ENCODE data around the gene GGN. TPM values are rescaled to one million over a fixed set of nuclear protein-coding genes. Genes with fewer than 3 reads are reported as not detected.
A peak's percentile ranks its signal among the peaks of the same experiment; 100 is the strongest.

The GGN gene
- polyA plus RNA-seq, 1 donor (not counting 4 experiments of a cell fraction or from before 2014, with no cell fraction given), result not detected

DNA sequence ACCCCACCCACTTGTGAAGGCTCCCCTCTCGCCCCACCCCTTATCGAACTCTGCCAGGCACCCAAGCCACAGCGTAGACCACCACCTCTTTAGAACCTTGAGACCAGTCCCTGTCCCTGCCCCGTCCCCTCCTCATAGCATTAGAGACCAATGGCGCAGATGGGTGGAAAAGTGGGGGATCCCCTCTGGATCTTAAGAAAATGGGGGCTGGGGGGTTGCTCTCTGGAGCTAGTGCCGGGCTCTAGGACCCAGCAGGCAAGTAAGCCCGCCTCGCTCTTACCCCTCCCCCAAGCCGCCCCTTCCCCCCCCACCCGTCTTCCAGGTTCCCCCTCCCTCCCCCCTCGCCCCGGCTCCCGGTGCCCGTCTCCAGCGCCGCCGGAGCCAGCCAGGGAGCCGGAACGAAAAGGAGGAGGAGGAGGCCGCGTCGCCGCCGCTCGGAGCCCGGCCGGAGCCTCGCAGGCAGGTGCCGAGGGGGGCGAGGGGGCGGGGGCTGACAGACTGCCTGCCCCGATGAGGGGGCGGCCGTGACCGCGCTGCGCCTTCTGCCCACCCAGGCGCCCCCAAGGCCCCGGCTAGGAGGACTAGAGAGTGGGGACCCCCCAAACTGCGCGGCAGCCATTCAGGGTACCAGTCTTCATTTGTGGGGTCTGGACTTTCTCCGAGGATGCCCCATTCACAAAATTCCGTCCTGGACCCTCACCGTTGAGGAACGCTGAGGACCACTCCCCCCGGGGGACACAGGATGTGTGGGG lies 691 bp upstream of the GGN start, which contains the start of gene SPRED3:
SPRED3 (plus strand) TSS at position 349 of the 752 bp plus-strand sequence. CDS start 1,606 bp downstream, outside the sequence.
- Histone ChIP-seq H3K9me1 (ENCODE audit: control insufficient read depth, extremely low read depth, insufficient read depth, low read length) (peaks cover 2% of the 10 kb centered on the region), H3K9ac (ENCODE audit: control insufficient read depth, extremely low read depth, insufficient read depth, low read length) (peak within 1 kb of the TSS; percentile 71), H3K79me2 (ENCODE audit: control insufficient read depth, insufficient read depth, low read length) (peaks cover 4% of the 10 kb centered on the region), H2AFZ (ENCODE audit: control insufficient read depth, low read length) (peak within 1 kb of the TSS; percentile 70), H3K4me3 (ENCODE audit: control insufficient read depth in 2 of 3, extremely low read depth in 1 of 3, insufficient read depth in 2 of 3, low read depth in 1 of 3, low read length in 3 of 3) (peak within 1 kb of the TSS; percentile 67 to 88 (median 74)), H3K4me2 (ENCODE audit: control insufficient read depth, extremely low read depth, insufficient read depth, low read depth, low read length) (peak within 1 kb of the TSS; percentile 95), H3K9me3 (ENCODE audit: control insufficient read depth, low read depth, low read length) (no peaks in the 10 kb centered on the region), H3K4me1 (ENCODE audit: control insufficient read depth, extremely low read depth, insufficient read depth, low read length) (peaks cover 16% of the 10 kb centered on the region), H3K27me3 (ENCODE audit: control insufficient read depth, extremely low read depth, insufficient read depth, low read length) (no peaks in the 10 kb centered on the region), H3K36me3 (ENCODE audit: control insufficient read depth in 2 of 2, extremely low read depth in 1 of 2, insufficient read depth in 2 of 2, low read length in 2 of 2) (peaks cover 7 to 12% of the 10 kb centered on the region in 2 experiments), H3K27ac (ENCODE audit: control insufficient read depth, insufficient read depth, low read length) (peak within 1 kb of the TSS; percentile 61), H4K20me1 (ENCODE audit: control insufficient read depth, extremely low read depth, insufficient read depth, low read length) (peaks cover 7% of the 10 kb centered on the region)
- dilution Hi-C loops (cut with MboI; ENCODE audit: extremely low pct_ligation_motif_present, low sequenced_read_pairs), result no loop called here
- FAIRE-seq (no peak), DNase-seq (ENCODE audit: low read depth, low spot score) (no peak)
- TF ChIP-seq, protein P1, sequence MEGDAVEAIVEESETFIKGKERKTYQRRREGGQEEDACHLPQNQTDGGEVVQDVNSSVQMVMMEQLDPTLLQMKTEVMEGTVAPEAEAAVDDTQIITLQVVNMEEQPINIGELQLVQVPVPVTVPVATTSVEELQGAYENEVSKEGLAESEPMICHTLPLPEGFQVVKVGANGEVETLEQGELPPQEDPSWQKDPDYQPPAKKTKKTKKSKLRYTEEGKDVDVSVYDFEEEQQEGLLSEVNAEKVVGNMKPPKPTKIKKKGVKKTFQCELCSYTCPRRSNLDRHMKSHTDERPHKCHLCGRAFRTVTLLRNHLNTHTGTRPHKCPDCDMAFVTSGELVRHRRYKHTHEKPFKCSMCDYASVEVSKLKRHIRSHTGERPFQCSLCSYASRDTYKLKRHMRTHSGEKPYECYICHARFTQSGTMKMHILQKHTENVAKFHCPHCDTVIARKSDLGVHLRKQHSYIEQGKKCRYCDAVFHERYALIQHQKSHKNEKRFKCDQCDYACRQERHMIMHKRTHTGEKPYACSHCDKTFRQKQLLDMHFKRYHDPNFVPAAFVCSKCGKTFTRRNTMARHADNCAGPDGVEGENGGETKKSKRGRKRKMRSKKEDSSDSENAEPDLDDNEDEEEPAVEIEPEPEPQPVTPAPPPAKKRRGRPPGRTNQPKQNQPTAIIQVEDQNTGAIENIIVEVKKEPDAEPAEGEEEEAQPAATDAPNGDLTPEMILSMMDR (optimal IDR thresholded peaks at IDR 0.05 in 1 of 3, IDR thresholded peaks at IDR 0.05 in 1 of 3, conservative IDR thresholded peaks at IDR 0.05 in 1 of 3; ENCODE audit: extremely low read depth in 1 of 3, insufficient read depth in 2 of 3, low read length in 3 of 3), result no peak
- no peak for TF ChIP-seq EZH2 (IDR thresholded peaks at IDR 0.05; ENCODE audit: low read length)

DNA sequence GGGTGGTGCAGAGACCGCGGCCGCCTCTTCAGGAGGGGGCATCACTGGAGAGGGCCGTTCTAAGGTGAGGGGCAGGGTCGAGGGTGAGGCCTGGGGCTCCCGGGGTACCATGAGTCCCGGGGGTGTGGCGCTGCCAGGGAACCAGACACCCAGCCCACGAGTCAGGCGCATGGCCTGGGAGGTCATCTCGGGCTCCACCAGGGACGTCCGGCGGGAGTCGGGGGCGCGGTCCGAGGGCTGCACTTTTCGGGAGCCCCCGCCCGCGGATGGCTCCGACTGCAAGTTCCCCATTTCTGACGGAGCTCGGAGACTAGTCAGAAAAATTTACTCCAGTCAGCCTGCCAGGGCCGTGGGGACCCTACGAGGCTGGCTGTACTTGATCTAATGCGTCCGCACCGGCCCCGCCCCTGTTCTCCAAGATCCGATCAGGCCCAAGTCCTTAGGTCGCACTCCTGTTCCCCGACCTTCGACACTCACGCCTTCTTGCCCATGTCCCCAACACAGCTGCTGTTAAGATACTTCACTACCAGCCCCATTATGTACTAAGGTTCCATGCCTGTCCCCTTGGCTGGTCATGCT lies 774 bp downstream of the GGN start:
- H3K4me1 ChIP-seq (ENCODE audit: control insufficient read depth, extremely low read depth, insufficient read depth, low read length), result peaks cover 21% of the 10 kb centered on the region
- H3K9me3 ChIP-seq (ENCODE audit: control insufficient read depth, low read depth, low read length), result no peaks in the 10 kb centered on the region
- peak overlapping the region; percentile 50 for H3K9ac ChIP-seq (ENCODE audit: control insufficient read depth, extremely low read depth, insufficient read depth, low read length)
- FAIRE-seq, result no peak
- dilution Hi-C loops (cut with MboI; ENCODE audit: extremely low pct_ligation_motif_present, low sequenced_read_pairs), result no loop called here
- peak overlapping the region; percentile 61 for H3K27ac ChIP-seq (ENCODE audit: control insufficient read depth, insufficient read depth, low read length)
- peaks cover 4% of the 10 kb centered on the region for H3K79me2 ChIP-seq (ENCODE audit: control insufficient read depth, insufficient read depth, low read length)
- TF ChIP-seq, protein P1 (optimal IDR thresholded peaks at IDR 0.05 in 1 of 3, IDR thresholded peaks at IDR 0.05 in 1 of 3, conservative IDR thresholded peaks at IDR 0.05 in 1 of 3; ENCODE audit: extremely low read depth in 1 of 3, insufficient read depth in 2 of 3, low read length in 3 of 3), result no peak
- TF ChIP-seq EZH2 (IDR thresholded peaks at IDR 0.05; ENCODE audit: low read length), result no peak
- peaks cover 7% of the 10 kb centered on the region for H4K20me1 ChIP-seq (ENCODE audit: control insufficient read depth, extremely low read depth, insufficient read depth, low read length)
- DNase-seq (ENCODE audit: low read depth, low spot score), result no peak
- H3K4me2 ChIP-seq (ENCODE audit: control insufficient read depth, extremely low read depth, insufficient read depth, low read depth, low read length), result peak overlapping the region; percentile 95
- peaks cover 9 to 23% of the 10 kb centered on the region in 2 experiments for H3K36me3 ChIP-seq (ENCODE audit: control insufficient read depth in 2 of 2, extremely low read depth in 1 of 2, insufficient read depth in 2 of 2, low read length in 2 of 2)
- H3K27me3 ChIP-seq (ENCODE audit: control insufficient read depth, extremely low read depth, insufficient read depth, low read length), result no peaks in the 10 kb centered on the region
- peaks cover 2% of the 10 kb centered on the region for H3K9me1 ChIP-seq (ENCODE audit: control insufficient read depth, extremely low read depth, insufficient read depth, low read length)
- H3K4me3 ChIP-seq (ENCODE audit: control insufficient read depth in 2 of 3, extremely low read depth in 1 of 3, insufficient read depth in 2 of 3, low read depth in 1 of 3, low read length in 3 of 3), result peak overlapping the region; percentile 66 to 74 (median 67)
- H2AFZ ChIP-seq (ENCODE audit: control insufficient read depth, low read length), result peak overlapping the region; percentile 62
